ENCODE results near the gene NRG4. TPM values are rescaled to one million over a fixed set of nuclear protein-coding genes. Genes with fewer than 3 reads are reported as not detected.
"Not testable (repeated sequence)": the region's sequence is repeated elsewhere in the genome, so short reads cannot be mapped to it uniquely, and the experiment has no call there.

Gene NRG4
- total RNA-seq, 1 experiment from 2014 or later, result 0.95 TPM

DNA sequence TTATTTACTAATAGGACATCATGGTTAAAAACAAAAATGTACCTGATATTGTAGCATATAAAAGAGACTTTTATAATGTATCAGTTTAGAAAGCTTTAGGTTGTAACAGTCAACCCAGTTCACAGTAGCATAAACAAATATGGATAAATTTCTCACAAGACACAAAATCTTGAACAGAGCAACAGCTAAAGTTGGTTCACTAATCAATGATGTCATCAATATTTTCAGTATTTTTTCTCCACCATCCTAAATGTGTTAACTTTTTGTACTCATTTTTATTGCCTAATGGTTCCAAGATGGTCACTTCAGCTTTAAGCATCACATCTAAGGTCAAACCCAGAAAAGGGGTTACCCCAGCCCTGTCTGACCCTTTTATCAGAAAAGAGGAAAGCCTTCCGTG lies 21.2 kb upstream of the NRG4 start:
- no peak for DNase-seq
- H3K4me1 Mint-ChIP-seq (ENCODE audit: low read depth, unreplicated experiment), result peaks cover 9% of the 10 kb centered on the region
- no peak overlapping the region for H3K4me3 ChIP-seq (ENCODE audit: low read depth, low read length)
- H3K4me3 Mint-ChIP-seq (ENCODE audit: unreplicated experiment), result no peak overlapping the region
- no peaks in the 10 kb centered on the region for H3K9me3 Mint-ChIP-seq (ENCODE audit: unreplicated experiment)
- no peaks in the 10 kb centered on the region for H3K36me3 ChIP-seq (ENCODE audit: control insufficient read depth, insufficient read depth, low read length)
- intact Hi-C loops (cut with micrococcal nuclease; ENCODE audit: unreplicated experiment), result loop anchor here (5.0 kb wide), 1 partner anchor 86 kb away; no protein-coding TSS in a partner anchor
- POLR2A ChIA-PET, result no interaction called here
- H3K4me1 ChIP-seq, result peaks cover 14% of the 10 kb centered on the region
- H3K36me3 Mint-ChIP-seq (ENCODE audit: insufficient read depth, unreplicated experiment), result no peaks in the 10 kb centered on the region
- CTCF ChIA-PET, result no interaction called here
- no peaks in the 10 kb centered on the region for H3K27me3 ChIP-seq (replicated peaks; ENCODE audit: control insufficient read depth, insufficient read depth, low read length)
- TF ChIP-seq, protein P1, sequence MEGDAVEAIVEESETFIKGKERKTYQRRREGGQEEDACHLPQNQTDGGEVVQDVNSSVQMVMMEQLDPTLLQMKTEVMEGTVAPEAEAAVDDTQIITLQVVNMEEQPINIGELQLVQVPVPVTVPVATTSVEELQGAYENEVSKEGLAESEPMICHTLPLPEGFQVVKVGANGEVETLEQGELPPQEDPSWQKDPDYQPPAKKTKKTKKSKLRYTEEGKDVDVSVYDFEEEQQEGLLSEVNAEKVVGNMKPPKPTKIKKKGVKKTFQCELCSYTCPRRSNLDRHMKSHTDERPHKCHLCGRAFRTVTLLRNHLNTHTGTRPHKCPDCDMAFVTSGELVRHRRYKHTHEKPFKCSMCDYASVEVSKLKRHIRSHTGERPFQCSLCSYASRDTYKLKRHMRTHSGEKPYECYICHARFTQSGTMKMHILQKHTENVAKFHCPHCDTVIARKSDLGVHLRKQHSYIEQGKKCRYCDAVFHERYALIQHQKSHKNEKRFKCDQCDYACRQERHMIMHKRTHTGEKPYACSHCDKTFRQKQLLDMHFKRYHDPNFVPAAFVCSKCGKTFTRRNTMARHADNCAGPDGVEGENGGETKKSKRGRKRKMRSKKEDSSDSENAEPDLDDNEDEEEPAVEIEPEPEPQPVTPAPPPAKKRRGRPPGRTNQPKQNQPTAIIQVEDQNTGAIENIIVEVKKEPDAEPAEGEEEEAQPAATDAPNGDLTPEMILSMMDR (IDR thresholded peaks at IDR 0.05; ENCODE audit: insufficient read depth in 1 of 2, low read depth in 1 of 2, low read length in 1 of 2, severe bottlenecking in 1 of 2, unreplicated experiment in 1 of 2), result no peak
- 0 out of 2 replicates have a peak, but pooled peaks cover 4% of the 10 kb centered on the region for H3K9me3 ChIP-seq
- no peaks in the 10 kb centered on the region for H3K27me3 Mint-ChIP-seq (ENCODE audit: insufficient read depth, unreplicated experiment)
- no peak overlapping the region for H3K27ac Mint-ChIP-seq (ENCODE audit: unreplicated experiment)
- BruUV-seq (replicated peaks), result no TSS peak

DNA sequence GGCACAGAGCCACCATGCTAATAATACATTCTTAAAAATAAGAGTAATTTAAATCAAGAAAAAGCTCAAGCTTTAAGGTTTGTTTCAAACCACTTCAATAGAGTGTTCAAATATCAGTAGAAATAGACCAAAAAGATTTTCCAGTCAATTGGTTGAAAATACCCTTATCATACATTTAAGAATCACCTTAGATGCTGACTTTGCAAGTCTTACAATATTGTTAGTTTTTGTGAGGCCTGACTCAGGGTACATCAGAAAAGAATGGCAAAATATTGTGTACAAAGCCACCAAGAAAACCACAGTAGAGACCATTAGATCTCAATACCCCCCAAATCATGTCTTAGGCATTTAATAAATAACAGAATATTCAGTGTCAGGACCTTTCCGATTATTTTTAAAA lies 19.8 kb upstream of the NRG4 start:
- intact Hi-C loops (cut with micrococcal nuclease; ENCODE audit: unreplicated experiment), result loop anchor here (5.0 kb wide), 1 partner anchor 85 kb away; no protein-coding TSS in a partner anchor
- TF ChIP-seq, protein P1 (IDR thresholded peaks at IDR 0.05; ENCODE audit: insufficient read depth in 1 of 2, low read depth in 1 of 2, low read length in 1 of 2, severe bottlenecking in 1 of 2, unreplicated experiment in 1 of 2), result no peak
- H3K4me3 Mint-ChIP-seq (ENCODE audit: unreplicated experiment), result no peak overlapping the region
- Histone ChIP-seq H3K9me3 (0 out of 2 replicates have a peak, but pooled peaks cover 8% of the 10 kb centered on the region), H3K27me3 (replicated peaks; ENCODE audit: control insufficient read depth, insufficient read depth, low read length) (no peaks in the 10 kb centered on the region), H3K36me3 (ENCODE audit: control insufficient read depth, insufficient read depth, low read length) (no peaks in the 10 kb centered on the region), H3K4me3 (ENCODE audit: low read depth, low read length) (no peak overlapping the region), H3K4me1 (peaks cover 14% of the 10 kb centered on the region)
- no peaks in the 10 kb centered on the region for H3K27me3 Mint-ChIP-seq (ENCODE audit: insufficient read depth, unreplicated experiment)
- POLR2A ChIA-PET, result no interaction called here
- H3K4me1 Mint-ChIP-seq (ENCODE audit: low read depth, unreplicated experiment), result peaks cover 9% of the 10 kb centered on the region
- H3K36me3 Mint-ChIP-seq (ENCODE audit: insufficient read depth, unreplicated experiment), result no peaks in the 10 kb centered on the region
- no peak for DNase-seq
- no TSS peak for BruUV-seq (replicated peaks)
- no peak overlapping the region for H3K27ac Mint-ChIP-seq (ENCODE audit: unreplicated experiment)
- CTCF ChIA-PET, result no interaction called here
- peaks cover 9% of the 10 kb centered on the region for H3K9me3 Mint-ChIP-seq (ENCODE audit: unreplicated experiment)

GRCh38 chr15:76024021-76024768 lies 12.0 kb upstream of the NRG4 start:
- DNase-seq, result no peak
- Histone ChIP-seq H3K9me3 (peaks cover 14% of the 10 kb centered on the region), H3K4me1 (no peaks in the 10 kb centered on the region), H3K36me3 (ENCODE audit: control insufficient read depth, insufficient read depth, low read length) (no peaks in the 10 kb centered on the region), H3K4me3 (ENCODE audit: low read depth, low read length) (no peak overlapping the region), H3K27me3 (replicated peaks; ENCODE audit: control insufficient read depth, insufficient read depth, low read length) (no peaks in the 10 kb centered on the region)
- TF ChIP-seq, protein P1 (IDR thresholded peaks at IDR 0.05; ENCODE audit: insufficient read depth in 1 of 2, low read depth in 1 of 2, low read length in 1 of 2, severe bottlenecking in 1 of 2, unreplicated experiment in 1 of 2), result no peak
- CTCF ChIA-PET, result no interaction called here
- Mint-ChIP-seq H3K9me3 (ENCODE audit: unreplicated experiment) (peaks cover 30% of the 10 kb centered on the region), H3K27ac (ENCODE audit: unreplicated experiment) (no peak overlapping the region), H3K4me3 (ENCODE audit: unreplicated experiment) (no peak overlapping the region), H3K27me3 (ENCODE audit: insufficient read depth, unreplicated experiment) (no peaks in the 10 kb centered on the region), H3K4me1 (ENCODE audit: low read depth, unreplicated experiment) (no peaks in the 10 kb centered on the region), H3K36me3 (ENCODE audit: insufficient read depth, unreplicated experiment) (no peaks in the 10 kb centered on the region)
- intact Hi-C loops (cut with micrococcal nuclease; ENCODE audit: unreplicated experiment), result no loop called here
- no TSS peak for BruUV-seq (replicated peaks)
- POLR2A ChIA-PET, result no interaction called here

DNA sequence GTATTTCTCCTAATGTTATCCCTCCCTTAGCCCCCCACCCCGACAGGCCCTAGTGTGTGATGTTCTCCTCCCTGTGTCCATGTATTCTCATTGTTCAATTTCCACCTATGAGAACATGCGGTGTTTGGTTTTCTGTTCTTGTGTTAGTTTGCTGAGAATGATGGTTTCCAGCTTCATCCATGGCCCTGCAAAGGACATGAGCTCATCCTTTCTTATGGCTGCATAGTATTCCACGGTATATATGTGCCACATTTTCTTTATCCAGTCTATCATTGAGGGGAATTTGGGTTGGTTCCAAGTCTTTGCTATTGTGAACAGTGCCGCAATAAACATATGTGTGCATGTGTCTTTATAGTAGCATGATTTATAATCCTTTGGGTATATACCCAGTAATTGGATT lies 1.2 kb upstream of the NRG4 start:
- CTCF ChIA-PET, result interaction anchor here (1.3 kb wide), 1 partner anchor 126 kb away, joined by 4 read pairs; no protein-coding TSS in a partner anchor
- POLR2A ChIA-PET, result not testable (repeated sequence)

More for the DNA sequence above, 1.2 kb upstream of the NRG4 start:
- DNase-seq; H3K27ac Mint-ChIP-seq (ENCODE audit: unreplicated experiment); H3K4me3 Mint-ChIP-seq (ENCODE audit: unreplicated experiment); H3K36me3 ChIP-seq (ENCODE audit: control insufficient read depth, insufficient read depth, low read length); H3K27me3 Mint-ChIP-seq (ENCODE audit: insufficient read depth, unreplicated experiment); H3K27me3 ChIP-seq (replicated peaks; ENCODE audit: control insufficient read depth, insufficient read depth, low read length); BruUV-seq (replicated peaks); H3K4me3 ChIP-seq (ENCODE audit: low read depth, low read length); H3K4me1 Mint-ChIP-seq (ENCODE audit: low read depth, unreplicated experiment); H3K36me3 Mint-ChIP-seq (ENCODE audit: insufficient read depth, unreplicated experiment); H3K4me1 ChIP-seq; H3K9me3 ChIP-seq; intact Hi-C loops (cut with micrococcal nuclease; ENCODE audit: unreplicated experiment): not testable (repeated sequence)
- peaks cover 14% of the 10 kb centered on the region for H3K9me3 Mint-ChIP-seq (ENCODE audit: unreplicated experiment)
